Peyer's patch (tissue), 4 donors: ENCODE data around the gene BST2.

Experiments
- CTCF ChIP-seq, 6 experiments: fragments of 450-650 bp in 4 of 6; fragments of 200-600 bp in 2 of 6; sonication (generic) in 1 of 6; IDR thresholded peaks; one replicate each; pipeline ENCODE4 v1.5.1; 2017 to 2019; ENCODE audit warnings: antibody characterized with exemption in 6 of 6, mild to moderate bottlenecking in 3 of 6, moderate library complexity in 1 of 6
- POLR2A ChIP-seq, 2 donors: fragments of 450-650 bp; IDR thresholded peaks; one replicate each; pipeline ENCODE4 v1.5.1; 2017; ENCODE audit warnings: antibody characterized with exemption in 2 of 2, mild to moderate bottlenecking in 2 of 2, moderate library complexity in 2 of 2

- TF ChIP-seq CTCF (IDR thresholded peaks at IDR 0.05) (peak in 2 of 6 experiments; percentile 7 to 18), POLR2A (IDR thresholded peaks at IDR 0.05) (peak in 1 of 2 donors; percentile 9)
These were observed 15.1 kb upstream of the BST2 start for GRCh38 chr19:17420475-17420924.
